ENCODE measurements around the gene AMELX. TPM values are rescaled to one million over a fixed set of nuclear protein-coding genes. Genes with fewer than 3 reads are reported as not detected.

Gene AMELX
- total and polyA plus RNA-seq, 2 of the 13 experiments (the other 11 are each of a cell fraction or from before 2014, with no cell fraction given) = not detected

DNA sequence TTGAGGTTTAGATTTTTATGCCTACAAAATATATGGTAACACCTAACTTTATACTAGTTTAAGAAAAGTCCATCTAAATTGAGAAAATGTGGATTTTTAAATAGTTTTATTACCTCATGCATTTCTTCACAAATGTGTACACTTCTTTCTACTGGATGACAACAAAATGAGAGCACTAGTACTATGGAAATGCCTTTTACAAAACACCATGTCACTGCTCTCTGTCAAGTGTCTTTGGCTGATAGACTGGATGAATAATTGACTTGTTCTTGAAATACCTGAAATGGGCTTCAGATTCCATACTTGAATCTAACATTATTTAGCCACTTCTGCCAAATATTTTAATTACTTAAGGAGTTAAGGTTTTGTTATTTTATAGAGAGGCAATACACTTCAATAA lies 49.5 kb downstream of the AMELX start:
- FAIRE-seq = no peak
- no peak for DNase-seq (ENCODE audit: low spot score)
- Histone ChIP-seq H3K9ac (ENCODE audit: insufficient read depth, low read depth, low read length) (no peak overlapping the region), H3K4me1 (ENCODE audit: insufficient read depth, low read length) (no peaks in the 10 kb centered on the region), H3K4me2 (ENCODE audit: low read depth, low read length) (no peak overlapping the region), H3K79me2 (ENCODE audit: insufficient read depth, low read length) (no peaks in the 10 kb centered on the region), H3K4me3 (replicated peaks in 1 of 3; ENCODE audit: insufficient read depth in 1 of 3, low read depth in 2 of 3, low read length in 3 of 3) (no peak overlapping the region), H4K20me1 (ENCODE audit: insufficient read depth, low read length) (no peaks in the 10 kb centered on the region), H3K27ac (ENCODE audit: extremely low read length, insufficient read depth, low read length) (no peak overlapping the region), H3K36me3 (replicated peaks in 1 of 2; ENCODE audit: control insufficient read depth in 1 of 2, insufficient read depth in 2 of 2, low read length in 2 of 2) (no peaks in the 10 kb centered on the region), H3K27me3 (ENCODE audit: control insufficient read depth in 1 of 2, insufficient read depth in 2 of 2, low read length in 2 of 2) (no peaks in the 10 kb centered on the region), H2AFZ (ENCODE audit: low read length) (no peak overlapping the region), H3K9me3 (ENCODE audit: low read length) (no peaks in the 10 kb centered on the region)
- no peak for ATAC-seq
- BruUV-seq (replicated peaks) = no TSS peak
- TF ChIP-seq, protein P1, sequence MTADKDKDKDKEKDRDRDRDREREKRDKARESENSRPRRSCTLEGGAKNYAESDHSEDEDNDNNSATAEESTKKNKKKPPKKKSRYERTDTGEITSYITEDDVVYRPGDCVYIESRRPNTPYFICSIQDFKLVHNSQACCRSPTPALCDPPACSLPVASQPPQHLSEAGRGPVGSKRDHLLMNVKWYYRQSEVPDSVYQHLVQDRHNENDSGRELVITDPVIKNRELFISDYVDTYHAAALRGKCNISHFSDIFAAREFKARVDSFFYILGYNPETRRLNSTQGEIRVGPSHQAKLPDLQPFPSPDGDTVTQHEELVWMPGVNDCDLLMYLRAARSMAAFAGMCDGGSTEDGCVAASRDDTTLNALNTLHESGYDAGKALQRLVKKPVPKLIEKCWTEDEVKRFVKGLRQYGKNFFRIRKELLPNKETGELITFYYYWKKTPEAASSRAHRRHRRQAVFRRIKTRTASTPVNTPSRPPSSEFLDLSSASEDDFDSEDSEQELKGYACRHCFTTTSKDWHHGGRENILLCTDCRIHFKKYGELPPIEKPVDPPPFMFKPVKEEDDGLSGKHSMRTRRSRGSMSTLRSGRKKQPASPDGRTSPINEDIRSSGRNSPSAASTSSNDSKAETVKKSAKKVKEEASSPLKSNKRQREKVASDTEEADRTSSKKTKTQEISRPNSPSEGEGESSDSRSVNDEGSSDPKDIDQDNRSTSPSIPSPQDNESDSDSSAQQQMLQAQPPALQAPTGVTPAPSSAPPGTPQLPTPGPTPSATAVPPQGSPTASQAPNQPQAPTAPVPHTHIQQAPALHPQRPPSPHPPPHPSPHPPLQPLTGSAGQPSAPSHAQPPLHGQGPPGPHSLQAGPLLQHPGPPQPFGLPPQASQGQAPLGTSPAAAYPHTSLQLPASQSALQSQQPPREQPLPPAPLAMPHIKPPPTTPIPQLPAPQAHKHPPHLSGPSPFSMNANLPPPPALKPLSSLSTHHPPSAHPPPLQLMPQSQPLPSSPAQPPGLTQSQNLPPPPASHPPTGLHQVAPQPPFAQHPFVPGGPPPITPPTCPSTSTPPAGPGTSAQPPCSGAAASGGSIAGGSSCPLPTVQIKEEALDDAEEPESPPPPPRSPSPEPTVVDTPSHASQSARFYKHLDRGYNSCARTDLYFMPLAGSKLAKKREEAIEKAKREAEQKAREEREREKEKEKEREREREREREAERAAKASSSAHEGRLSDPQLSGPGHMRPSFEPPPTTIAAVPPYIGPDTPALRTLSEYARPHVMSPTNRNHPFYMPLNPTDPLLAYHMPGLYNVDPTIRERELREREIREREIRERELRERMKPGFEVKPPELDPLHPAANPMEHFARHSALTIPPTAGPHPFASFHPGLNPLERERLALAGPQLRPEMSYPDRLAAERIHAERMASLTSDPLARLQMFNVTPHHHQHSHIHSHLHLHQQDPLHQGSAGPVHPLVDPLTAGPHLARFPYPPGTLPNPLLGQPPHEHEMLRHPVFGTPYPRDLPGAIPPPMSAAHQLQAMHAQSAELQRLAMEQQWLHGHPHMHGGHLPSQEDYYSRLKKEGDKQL (CRISPR knock-in tag; IDR thresholded peaks at IDR 0.05; ENCODE audit: low read depth) = no peak
- TF ChIP-seq, protein P2, sequence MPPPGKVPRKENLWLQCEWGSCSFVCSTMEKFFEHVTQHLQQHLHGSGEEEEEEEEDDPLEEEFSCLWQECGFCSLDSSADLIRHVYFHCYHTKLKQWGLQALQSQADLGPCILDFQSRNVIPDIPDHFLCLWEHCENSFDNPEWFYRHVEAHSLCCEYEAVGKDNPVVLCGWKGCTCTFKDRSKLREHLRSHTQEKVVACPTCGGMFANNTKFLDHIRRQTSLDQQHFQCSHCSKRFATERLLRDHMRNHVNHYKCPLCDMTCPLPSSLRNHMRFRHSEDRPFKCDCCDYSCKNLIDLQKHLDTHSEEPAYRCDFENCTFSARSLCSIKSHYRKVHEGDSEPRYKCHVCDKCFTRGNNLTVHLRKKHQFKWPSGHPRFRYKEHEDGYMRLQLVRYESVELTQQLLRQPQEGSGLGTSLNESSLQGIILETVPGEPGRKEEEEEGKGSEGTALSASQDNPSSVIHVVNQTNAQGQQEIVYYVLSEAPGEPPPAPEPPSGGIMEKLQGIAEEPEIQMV (CRISPR knock-in tag; IDR thresholded peaks at IDR 0.05; ENCODE audit: low read depth) = no peak
- TF ChIP-seq ZNF205 (CRISPR knock-in tag; IDR thresholded peaks at IDR 0.05) = no peak
- no peak for TF ChIP-seq ZSCAN21 (CRISPR knock-in tag; IDR thresholded peaks at IDR 0.05; ENCODE audit: borderline replicate concordance)
- no peak for TF ChIP-seq NR2F1 (CRISPR knock-in tag; IDR thresholded peaks at IDR 0.05)
- TF ChIP-seq, protein P3, sequence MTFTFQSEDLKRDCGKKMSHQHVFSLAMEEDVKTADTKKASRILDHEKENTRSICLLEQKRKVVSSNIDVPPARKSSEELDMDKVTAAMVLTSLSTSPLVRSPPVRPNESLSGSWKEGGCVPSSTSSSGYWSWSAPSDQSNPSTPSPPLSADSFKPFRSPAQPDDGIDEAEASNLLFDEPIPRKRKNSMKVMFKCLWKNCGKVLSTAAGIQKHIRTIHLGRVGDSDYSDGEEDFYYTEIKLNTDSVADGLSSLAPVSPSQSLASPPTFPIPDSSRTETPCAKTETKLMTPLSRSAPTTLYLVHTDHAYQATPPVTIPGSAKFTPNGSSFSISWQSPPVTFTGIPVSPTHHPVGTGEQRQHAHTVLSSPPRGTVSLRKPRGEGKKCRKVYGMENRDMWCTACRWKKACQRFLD (CRISPR knock-in tag; IDR thresholded peaks at IDR 0.05; ENCODE audit: borderline replicate concordance) = no peak
- no peak for TF ChIP-seq ZNF468 (CRISPR knock-in tag; IDR thresholded peaks at IDR 0.05)
- TF ChIP-seq ZBTB7A (CRISPR knock-in tag; IDR thresholded peaks at IDR 0.05) = no peak
- no peak for TF ChIP-seq CEBPB (IDR thresholded peaks at IDR 0.05; ENCODE audit: borderline replicate concordance, low read depth, low read length)
- TF ChIP-seq, protein P4, sequence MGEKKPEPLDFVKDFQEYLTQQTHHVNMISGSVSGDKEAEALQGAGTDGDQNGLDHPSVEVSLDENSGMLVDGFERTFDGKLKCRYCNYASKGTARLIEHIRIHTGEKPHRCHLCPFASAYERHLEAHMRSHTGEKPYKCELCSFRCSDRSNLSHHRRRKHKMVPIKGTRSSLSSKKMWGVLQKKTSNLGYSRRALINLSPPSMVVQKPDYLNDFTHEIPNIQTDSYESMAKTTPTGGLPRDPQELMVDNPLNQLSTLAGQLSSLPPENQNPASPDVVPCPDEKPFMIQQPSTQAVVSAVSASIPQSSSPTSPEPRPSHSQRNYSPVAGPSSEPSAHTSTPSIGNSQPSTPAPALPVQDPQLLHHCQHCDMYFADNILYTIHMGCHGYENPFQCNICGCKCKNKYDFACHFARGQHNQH (CRISPR knock-in tag; IDR thresholded peaks at IDR 0.05) = no peak
- TF ChIP-seq, protein P5, sequence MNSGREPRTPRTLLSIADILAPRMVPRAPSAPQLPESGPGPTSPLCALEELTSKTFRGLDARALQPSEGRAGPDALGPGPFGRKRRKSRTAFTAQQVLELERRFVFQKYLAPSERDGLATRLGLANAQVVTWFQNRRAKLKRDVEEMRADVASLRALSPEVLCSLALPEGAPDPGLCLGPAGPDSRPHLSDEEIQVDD (CRISPR knock-in tag; IDR thresholded peaks at IDR 0.05; ENCODE audit: borderline replicate concordance) = no peak
- no peak for TF ChIP-seq MXI1 (IDR thresholded peaks at IDR 0.05; ENCODE audit: borderline replicate concordance, low read depth, low read length)
- TF ChIP-seq, protein P6, sequence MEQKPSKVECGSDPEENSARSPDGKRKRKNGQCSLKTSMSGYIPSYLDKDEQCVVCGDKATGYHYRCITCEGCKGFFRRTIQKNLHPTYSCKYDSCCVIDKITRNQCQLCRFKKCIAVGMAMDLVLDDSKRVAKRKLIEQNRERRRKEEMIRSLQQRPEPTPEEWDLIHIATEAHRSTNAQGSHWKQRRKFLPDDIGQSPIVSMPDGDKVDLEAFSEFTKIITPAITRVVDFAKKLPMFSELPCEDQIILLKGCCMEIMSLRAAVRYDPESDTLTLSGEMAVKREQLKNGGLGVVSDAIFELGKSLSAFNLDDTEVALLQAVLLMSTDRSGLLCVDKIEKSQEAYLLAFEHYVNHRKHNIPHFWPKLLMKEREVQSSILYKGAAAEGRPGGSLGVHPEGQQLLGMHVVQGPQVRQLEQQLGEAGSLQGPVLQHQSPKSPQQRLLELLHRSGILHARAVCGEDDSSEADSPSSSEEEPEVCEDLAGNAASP (CRISPR knock-in tag; IDR thresholded peaks at IDR 0.05; ENCODE audit: borderline replicate concordance) = no peak
- ChIA-PET POLR2A (no interaction called here), CTCF (ENCODE audit: low intra/inter-chr PET ratio, low total read pairs) (no interaction called here)
- in situ Hi-C loops (cut with HindIII; ENCODE audit: extremely low pct_ligation_motif_present, low pct_unique_long_range_greater_than_20kb) = no loop called here
- intact Hi-C loops (cut with micrococcal nuclease; ENCODE audit: unreplicated experiment) = no loop called here
